Stimulated activated CD8-positive, alpha-beta memory T cell treated with anti-CD3 and anti-CD28 coated beads, Interleukin-12 subunit alpha, Interleukin-12 subunit beta, amount 100 ng/mL, for 24 hours (primary cell): Measurements from ENCODE around the gene RPL13.
"Not testable (repeated sequence)": the region's sequence is repeated elsewhere in the genome, so short reads cannot be mapped to it uniquely, and the experiment has no call there.

ENCODE experiments used
- DNase-seq: peaks from one replicate; pipeline ENCODE4 v3.0.0-alpha.2; 2020; ENCODE audit errors: extremely low read depth

RPL13 gene

GRCh38 chr16:89562939-89563338 lies 2.5 kb downstream of the RPL13 start:
- no peak for DNase-seq

GRCh38 chr16:89563639-89564392 lies 3.3 kb downstream of the RPL13 start:
- DNase-seq, result no peak

- no peak for DNase-seq
Measured at GRCh38 chr16:89564476-89565255, 4.2 kb downstream of the RPL13 start.

- no peak for DNase-seq
Measured at GRCh38 chr16:89565256-89565505, 4.7 kb downstream of the RPL13 start.

- no peak for DNase-seq
Measured at GRCh38 chr16:89565506-89566372, 5.3 kb downstream of the RPL13 start.

GRCh38 chr16:89567656-89568594 lies 7.4 kb downstream of the RPL13 start:
- DNase-seq, result no peak

GRCh38 chr16:89569506-89570341 lies 9.2 kb downstream of the RPL13 start:
- no peak for DNase-seq

GRCh38 chr16:89570342-89570923 lies 10.0 kb downstream of the RPL13 start:
- DNase-seq, result no peak

GRCh38 chr16:89570983-89571598 lies 10.6 kb downstream of the RPL13 start:
- DNase-seq, result not testable (repeated sequence)

GRCh38 chr16:89571636-89572035 lies 11.2 kb downstream of the RPL13 start:
- DNase-seq, result no peak

GRCh38 chr16:89572073-89572484 lies 11.6 kb downstream of the RPL13 start:
- no peak for DNase-seq

- DNase-seq, result no peak
Measured at GRCh38 chr16:89572485-89573205, 12.2 kb downstream of the RPL13 start.

- DNase-seq, result no peak
Measured at GRCh38 chr16:89573826-89574680, 13.6 kb downstream of the RPL13 start.

GRCh38 chr16:89574681-89575246 lies 14.3 kb downstream of the RPL13 start:
- no peak for DNase-seq

GRCh38 chr16:89575247-89576152 lies 15.0 kb downstream of the RPL13 start, which contains the start of gene CPNE7:
TSS of gene CPNE7 (plus strand) at chr16:89575758. CDS start at chr16:89575898, 140 bp downstream.
- no peak for DNase-seq
